ENCODE measurements around the gene PCNX2. TPM values are rescaled to one million over a fixed set of nuclear protein-coding genes. Genes with fewer than 3 reads are reported as not detected.

Gene PCNX2
- total and polyA plus RNA-seq, 2 of the 13 experiments (the other 11 are each of a cell fraction or from before 2014, with no cell fraction given), result 0.11 to 0.42 TPM

GRCh38 chr1:233113009-233113879, 182.3 kb downstream of the PCNX2 start (continued):
- TF ChIP-seq ARID5B (CRISPR knock-in tag; IDR thresholded peaks at IDR 0.05), result peak; percentile 26; the same call in 1 of the 2 replicates
- TF ChIP-seq ETV5 (CRISPR knock-in tag; IDR thresholded peaks at IDR 0.05; ENCODE audit: borderline replicate concordance), result peak; percentile 66; the same call in 1 of the 2 replicates
- TF ChIP-seq GABPA (IDR thresholded peaks at IDR 0.05; ENCODE audit: low read depth, low read length), result no peak
- TF ChIP-seq GABPA (CRISPR knock-in tag; IDR thresholded peaks at IDR 0.05; ENCODE audit: low read depth), result peak; percentile 80
- TF ChIP-seq SOX6 (IDR thresholded peaks at IDR 0.05), result no peak
- peak; percentile 25; the same call in 1 of the 2 replicates for TF ChIP-seq SOX6 (CRISPR knock-in tag; IDR thresholded peaks at IDR 0.05)
- TF ChIP-seq ZFX (CRISPR knock-in tag; IDR thresholded peaks at IDR 0.05; ENCODE audit: low read depth), result no peak
- TF ChIP-seq MAFK (conservative IDR thresholded peaks at IDR 0.05 in 1 of 2, IDR thresholded peaks at IDR 0.05 in 1 of 2; ENCODE audit: low read length in 2 of 2), result peak in 1 of 2 experiments; percentile 32; a peak in 2 of 4 replicates
- peak; percentile 34; the same call in 1 of the 2 replicates for TF ChIP-seq CEBPB (IDR thresholded peaks at IDR 0.05; ENCODE audit: borderline replicate concordance, low read depth, low read length)
- TF ChIP-seq ZNF362 (CRISPR knock-in tag; IDR thresholded peaks at IDR 0.05; ENCODE audit: borderline replicate concordance), result no peak
